ENCODE data around the gene TUFM. TPM values are rescaled to one million over a fixed set of nuclear protein-coding genes. Genes with fewer than 3 reads are reported as not detected.

Gene TUFM
- total and polyA plus RNA-seq, 2 of the 8 experiments (the other 6 are each of a cell fraction or from before 2014, with no cell fraction given), result 216 to 249 TPM

GRCh38 chr16:28822520-28823290, 23.4 kb downstream of the TUFM start, which contains the start of gene ATXN2L (continued):
- no peak for TF ChIP-seq CHD7 (IDR thresholded peaks at IDR 0.05; ENCODE audit: insufficient replicate concordance, low read length)
- TF ChIP-seq SIN3A (conservative IDR thresholded peaks at IDR 0.05 in 1 of 2, IDR thresholded peaks at IDR 0.05 in 1 of 2; ENCODE audit: low read depth in 1 of 2, low read length in 2 of 2), result peak; percentile 27 to 54; a peak in 1 of 4 replicates
- peak; percentile 100 for TF ChIP-seq EGR1 (IDR thresholded peaks at IDR 0.05; ENCODE audit: borderline replicate concordance, low read depth, low read length)
- TF ChIP-seq RXRA (IDR thresholded peaks at IDR 0.05; ENCODE audit: insufficient read depth, low read depth, low read length), result no peak
- TF ChIP-seq TAF1 (IDR thresholded peaks at IDR 0.05; ENCODE audit: low read depth, low read length), result peak; percentile 91
- TF ChIP-seq PHF8 (conservative IDR thresholded peaks at IDR 0.05; ENCODE audit: low read depth, low read length), result peak; percentile 82
- TF ChIP-seq EZH2 (IDR thresholded peaks at IDR 0.05; ENCODE audit: low read depth, low read length, severe bottlenecking), result no peak
- TF ChIP-seq SIX5 (IDR thresholded peaks at IDR 0.05; ENCODE audit: low read depth, low read length), result no peak
- TF ChIP-seq SP1 (IDR thresholded peaks at IDR 0.05; ENCODE audit: low read depth, low read length), result peak; percentile 46; the same call in 1 of the 2 replicates
- TF ChIP-seq CBX5 (IDR thresholded peaks at IDR 0.05; ENCODE audit: low read depth, low read length), result no peak

Data from H1 (cell line).